GM21576 (cell line): ENCODE data around the gene ZNRF1.
"Not testable (repeated sequence)": the region's sequence is repeated elsewhere in the genome, so short reads cannot be mapped to it uniquely, and the experiment has no call there.

ENCODE experiments used
- ATAC-seq: cut with Tn5 transposase; IDR thresholded peaks from one replicate; pipeline ENCODE4 v1.9.1; 2021; ENCODE audit warnings: mild to moderate bottlenecking, moderate library complexity; ENCODE audit not compliant: unreplicated experiment

The ZNRF1 gene

GRCh38 chr16:75026239-75026891 lies 27.5 kb downstream of the ZNRF1 start:
- not testable (repeated sequence) for ATAC-seq

GRCh38 chr16:75026892-75027391 lies 28.1 kb downstream of the ZNRF1 start:
- no peak for ATAC-seq

DNA sequence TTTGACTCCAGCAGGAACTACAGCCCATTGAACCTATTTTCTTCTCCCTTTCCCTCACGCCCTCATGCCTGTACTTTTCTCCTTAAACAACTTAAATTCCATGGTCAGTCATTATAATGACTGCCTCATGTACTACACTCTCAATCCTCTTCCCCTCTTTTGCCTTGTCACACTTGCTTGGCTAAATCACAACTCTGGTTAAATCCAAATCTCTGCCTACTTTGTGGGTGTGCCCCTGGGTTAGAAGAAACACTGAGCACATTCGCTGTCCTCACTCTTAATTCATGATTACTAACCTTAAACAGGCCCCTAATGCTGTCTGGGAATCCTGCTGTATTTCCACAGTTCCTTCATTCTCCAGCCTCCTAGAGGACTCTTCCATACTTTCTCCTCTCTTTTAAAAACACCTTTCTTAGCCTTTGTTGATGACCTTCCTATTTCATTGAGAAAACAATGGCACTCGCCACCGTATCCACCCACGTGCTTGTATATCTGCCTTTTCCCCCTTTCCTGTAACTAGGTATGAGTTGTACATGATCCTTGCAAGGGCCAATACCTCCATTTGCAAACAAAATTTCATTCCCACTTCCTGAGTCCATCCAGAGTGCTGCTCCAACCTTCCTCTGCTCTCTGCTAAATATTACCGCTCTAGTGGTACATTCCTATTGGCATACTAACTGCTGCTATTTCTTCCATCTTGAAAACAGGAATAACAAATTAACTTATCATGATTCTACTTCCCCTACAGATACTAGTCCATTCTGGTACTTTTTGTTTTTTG lies 28.9 kb downstream of the ZNRF1 start:
- no peak for ATAC-seq

GRCh38 chr16:75028544-75029135 lies 29.8 kb downstream of the ZNRF1 start:
- no peak for ATAC-seq

- ATAC-seq = no peak
Measured at GRCh38 chr16:75029854-75030253, 31.0 kb downstream of the ZNRF1 start.

DNA sequence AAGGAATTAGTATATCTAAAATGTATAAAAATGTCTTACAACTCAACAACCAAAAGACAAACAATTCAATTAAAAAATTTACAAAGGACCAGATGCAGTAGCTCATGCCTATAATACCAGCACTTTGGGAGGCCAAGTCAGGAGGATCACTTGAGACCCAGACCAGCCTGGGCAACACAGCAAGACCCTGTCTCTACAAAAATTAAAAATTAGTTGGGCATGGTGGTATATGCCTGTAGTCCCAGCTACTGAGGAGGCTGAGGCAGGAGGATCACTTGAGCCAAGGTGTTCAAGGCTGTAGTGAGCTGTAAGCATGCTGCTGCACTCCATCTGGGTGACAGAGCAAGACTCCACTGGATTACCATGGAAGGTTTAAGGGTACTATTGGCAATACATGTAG lies 33.8 kb downstream of the ZNRF1 start:
- no peak for ATAC-seq

DNA sequence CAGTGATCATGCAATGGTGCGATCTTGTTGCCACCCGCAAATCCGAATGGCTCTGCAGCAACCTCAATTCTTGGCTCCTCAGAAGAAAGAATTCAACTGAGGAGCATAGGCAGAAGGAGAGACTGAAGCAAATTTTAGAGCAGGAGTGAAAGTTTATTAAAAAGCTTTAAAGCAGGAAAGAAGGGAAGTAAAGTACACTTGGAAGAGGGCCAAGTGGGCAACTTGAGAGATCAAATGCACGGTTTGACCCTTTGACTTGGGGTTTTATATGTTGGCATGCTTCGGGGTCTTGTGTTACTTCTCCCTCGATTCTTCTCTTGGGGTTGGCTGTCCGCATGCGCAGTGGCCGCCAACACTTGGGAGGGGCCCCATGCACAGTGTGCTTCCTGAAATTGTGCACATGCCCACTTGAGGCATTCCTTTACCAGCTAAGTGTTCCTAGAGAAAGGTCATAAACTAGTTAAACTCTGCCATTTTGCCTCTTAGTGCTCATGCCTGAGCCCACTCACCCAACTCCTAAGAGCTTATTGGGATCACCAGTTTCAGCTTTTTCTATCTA lies 36.7 kb downstream of the ZNRF1 start:
- no peak for ATAC-seq

DNA sequence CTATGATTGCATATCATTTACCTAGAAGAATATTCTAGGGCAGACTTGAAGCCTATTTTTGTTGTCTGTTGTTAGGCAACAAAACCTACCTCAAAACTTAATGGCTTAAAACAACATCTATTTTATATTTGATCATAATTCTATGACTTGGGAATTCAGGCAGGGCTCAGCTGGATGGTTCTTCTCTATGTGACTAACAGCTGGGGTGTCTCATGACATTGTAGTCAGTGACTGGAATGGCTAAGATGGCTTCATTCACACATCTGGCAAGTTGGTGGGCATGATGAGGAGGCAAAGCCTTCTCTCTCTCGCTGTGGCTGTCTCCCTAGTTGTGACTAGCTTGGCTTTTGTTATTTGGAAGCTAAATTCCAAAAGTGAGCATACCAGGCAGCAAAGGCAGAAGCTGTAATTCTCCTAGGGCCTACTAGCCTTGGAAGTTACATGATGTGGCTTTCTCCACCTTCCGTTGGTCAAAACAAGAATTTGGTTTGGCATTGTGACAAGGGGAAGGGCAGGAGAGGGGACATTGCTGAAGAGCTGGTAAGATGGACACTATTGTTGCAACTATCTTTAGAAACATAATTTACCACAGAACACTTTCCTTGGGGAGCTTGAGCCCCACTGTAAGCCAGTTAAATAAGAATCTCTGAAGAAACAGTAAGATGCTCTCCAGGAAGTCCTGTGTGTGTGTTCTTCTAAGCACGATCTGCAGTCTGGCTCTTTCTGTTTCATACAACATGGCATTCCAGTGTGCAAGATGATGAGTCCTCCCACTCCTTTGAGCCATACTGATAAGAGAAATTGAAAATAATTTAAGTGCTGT lies 39.4 kb downstream of the ZNRF1 start:
- no peak for ATAC-seq

GRCh38 chr16:75039941-75040340 lies 41.1 kb downstream of the ZNRF1 start:
- ATAC-seq = no peak

DNA sequence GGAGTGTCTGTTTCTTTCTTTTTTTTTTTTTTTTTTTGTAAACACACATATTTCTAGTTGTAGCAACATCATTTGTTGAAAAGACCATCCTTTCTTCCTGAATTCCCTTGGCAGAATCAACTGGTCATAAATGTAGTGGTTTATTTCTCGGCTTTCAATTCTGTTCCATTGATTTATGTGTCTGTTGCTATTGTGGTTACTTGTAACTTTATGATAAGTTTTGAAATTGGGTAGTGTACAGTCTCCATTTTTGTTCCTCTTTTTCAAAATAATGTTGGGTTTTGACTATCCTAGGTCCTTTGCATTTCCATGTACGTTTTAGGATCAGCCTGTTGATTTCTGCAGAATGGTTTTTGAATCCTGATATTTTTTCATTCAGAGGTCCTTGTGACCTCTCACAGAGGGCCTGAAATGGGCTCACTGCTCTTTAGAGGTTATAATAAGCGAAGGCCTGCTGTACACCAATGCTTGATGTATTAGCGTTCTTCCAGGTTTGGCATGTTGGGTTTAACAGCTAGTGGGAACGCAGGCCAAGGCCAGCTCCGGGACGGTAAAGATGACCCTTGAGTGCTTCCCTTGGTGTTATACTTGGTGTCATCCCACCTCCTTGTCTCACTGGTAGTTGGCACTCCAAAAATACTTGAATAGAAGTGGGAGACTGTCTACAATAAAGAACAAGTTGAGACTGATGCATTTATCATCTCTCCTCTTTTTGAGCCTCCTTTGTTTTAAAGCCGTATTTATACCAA lies 43.8 kb downstream of the ZNRF1 start:
- peak; percentile 24 for ATAC-seq

DNA sequence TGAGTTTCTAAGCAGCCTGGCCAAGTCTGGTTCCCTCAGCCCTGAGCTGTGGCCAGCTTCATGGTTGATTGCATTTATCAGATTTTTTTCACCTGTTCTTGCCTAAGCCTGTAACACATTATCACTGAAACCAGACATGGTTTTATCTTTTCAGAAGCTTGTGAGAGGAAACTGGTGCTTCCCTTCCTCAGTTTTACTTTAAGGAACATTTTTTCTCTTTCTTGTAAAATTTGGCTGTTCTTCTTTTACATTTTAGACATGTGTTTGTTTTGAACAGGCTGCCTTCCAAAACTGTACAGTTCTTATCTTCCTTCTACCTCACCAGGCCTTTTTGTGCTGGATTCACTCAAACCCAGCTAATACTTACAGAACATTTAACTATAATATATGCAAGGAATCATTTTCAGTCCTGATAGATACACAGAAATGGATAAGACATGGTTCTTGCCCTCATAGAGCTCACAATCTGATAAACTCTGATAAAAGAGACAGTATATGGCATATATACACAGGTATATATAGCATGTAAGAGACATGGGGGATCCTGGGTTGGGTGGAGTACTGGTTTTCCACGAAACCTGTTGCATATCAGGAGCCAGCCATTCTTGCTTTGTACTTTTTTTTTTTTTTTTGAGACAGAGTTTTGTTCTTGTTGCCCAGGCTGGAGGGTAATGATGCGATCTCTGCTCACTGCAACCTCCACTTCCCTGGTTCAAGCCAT lies 44.5 kb downstream of the ZNRF1 start:
- peak; percentile 72 for ATAC-seq

DNA sequence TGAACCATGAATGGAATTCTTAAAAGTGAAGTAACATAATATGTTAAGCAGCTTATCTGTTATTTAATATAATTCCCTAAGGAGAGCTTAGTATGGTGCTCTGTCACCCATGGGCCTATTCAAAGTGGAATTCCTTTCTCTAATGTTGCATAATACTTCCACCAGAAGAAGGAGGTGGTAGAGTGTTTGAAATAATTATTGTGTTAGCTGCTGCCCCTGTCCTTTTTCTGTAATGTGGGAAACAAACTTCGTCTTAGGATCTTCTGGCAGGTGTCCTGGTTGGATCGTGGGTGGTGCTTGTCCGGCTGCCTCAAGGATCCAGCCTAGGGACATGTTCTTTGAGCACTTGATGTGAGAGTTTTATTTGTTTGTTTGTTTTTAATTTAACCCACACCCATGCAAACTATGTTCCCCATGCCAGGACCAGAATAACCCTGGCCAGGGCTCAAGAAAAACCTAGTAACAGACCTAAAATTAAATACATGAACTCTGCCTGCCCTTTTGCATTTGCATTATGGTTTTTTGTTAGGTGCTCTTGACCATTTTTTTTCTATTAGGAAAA lies 46.1 kb downstream of the ZNRF1 start:
- ATAC-seq = no peak

DNA sequence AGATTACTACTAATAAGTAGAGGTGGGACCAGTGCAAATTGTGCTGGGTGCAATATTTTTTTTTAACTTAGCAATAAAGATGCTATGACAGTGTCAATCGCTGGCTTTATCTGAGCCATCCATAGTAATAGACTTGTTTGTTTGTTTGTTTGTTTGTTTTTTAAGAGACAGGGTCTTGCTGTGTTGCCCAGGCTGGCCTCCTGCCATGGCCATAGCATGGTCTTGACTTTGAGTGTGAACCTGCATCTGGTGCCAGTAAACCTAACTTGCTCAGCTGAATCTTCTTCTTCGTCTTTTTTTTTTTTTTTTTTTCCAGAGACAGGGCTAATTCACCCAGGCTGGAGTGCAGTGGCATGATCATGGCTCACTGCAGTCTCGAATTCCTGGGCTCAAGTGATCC lies 46.6 kb downstream of the ZNRF1 start:
- ATAC-seq = no peak

- no peak for ATAC-seq
Measured at GRCh38 chr16:75048054-75048453, 49.2 kb downstream of the ZNRF1 start.

GRCh38 chr16:75048530-75048929 lies 49.7 kb downstream of the ZNRF1 start:
- no peak for ATAC-seq

DNA sequence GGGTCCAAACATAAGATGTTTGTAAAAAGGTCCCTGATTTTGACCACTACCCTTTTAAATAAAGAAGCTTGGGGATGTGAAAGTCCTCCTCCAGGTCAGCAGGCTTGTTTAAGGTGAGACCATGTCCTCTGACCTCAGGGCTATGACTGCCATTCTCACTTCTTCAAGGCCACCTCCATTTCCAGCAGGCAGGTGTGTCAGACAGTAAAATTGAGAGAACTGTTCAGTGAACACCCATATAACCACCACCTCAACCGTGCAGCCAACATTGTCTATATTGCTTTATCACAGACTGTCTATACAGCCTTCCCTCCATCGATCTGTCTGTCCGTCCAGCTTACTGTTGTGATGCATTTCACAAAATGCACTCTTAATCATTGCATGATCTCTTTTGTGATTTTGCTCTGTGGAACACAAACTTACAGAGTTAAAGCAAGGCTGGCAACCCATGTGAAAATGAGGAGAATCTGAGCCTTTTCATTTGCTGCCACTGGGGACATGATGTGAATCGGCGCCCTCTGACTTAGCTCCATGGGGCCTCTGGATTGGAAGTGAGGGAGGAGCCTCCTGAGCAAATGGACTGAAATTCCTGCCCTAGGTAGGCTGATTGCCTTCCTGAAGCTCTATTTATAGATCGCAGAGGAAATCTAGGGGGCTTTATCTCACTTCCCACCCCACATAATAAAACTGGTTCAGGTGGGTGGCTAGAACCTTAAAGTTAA lies 53.8 kb downstream of the ZNRF1 start:
- ATAC-seq = no peak

DNA sequence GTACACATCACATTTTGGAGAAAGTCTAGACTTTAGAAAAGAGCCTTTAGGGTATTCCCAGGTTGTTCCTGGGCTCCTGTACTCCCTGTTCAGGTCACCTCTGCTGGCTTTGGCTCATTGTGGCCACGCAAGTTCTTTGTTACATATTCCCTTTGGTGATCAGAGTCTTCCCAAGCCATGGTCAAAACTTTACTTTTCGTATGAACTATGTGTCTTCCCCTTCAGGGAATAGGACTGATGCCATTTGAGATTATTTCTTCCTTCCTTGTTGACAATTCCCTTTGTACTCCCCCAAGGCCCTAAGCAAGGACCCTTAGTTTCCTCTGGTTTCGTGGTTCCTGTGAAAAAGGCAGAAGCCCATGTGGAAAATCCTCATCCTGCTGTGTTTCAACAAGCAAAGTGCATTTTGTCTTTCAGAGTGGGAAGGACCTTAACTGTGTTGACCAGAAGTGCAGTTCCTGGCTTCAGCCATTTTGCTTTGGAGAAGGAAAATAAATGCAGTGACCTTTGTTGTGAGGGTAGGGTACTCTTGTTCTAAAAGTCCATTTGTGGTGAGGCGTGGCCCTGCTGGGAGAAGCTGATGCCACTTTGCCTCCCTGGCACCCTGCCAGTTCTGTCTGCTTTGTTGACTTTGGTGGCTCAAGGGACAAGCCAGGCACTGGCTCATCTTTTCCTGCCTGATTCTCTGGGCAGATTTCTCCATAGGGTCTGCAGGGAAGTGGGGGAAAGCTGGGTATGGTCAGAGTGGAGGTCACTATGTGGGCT lies 55.1 kb downstream of the ZNRF1 start:
- no peak for ATAC-seq

DNA sequence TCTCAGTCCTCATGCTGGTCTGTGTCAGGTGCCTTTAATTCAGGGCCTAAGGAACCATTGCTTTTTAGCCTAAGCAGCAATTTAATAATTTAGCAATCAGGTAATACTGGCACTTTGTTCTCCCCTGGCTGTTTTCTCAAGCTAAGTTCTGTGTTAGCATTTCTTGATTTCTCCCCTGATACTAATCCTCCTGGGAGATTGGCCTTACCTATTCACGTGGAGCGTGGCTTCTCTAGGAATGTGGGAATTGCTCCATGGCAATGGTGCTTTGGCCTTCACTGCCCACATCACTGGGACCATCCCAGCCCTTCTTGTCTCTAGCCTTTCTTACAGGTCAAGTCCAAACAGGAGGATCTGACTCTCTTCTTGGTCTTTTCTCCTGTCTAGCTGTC lies 55.7 kb downstream of the ZNRF1 start:
- no peak for ATAC-seq
